ENCODE measurements around the gene OR51T1.
"Not testable (repeated sequence)": the region's sequence is repeated elsewhere in the genome, so short reads cannot be mapped to it uniquely, and the experiment has no call there.

DNA sequence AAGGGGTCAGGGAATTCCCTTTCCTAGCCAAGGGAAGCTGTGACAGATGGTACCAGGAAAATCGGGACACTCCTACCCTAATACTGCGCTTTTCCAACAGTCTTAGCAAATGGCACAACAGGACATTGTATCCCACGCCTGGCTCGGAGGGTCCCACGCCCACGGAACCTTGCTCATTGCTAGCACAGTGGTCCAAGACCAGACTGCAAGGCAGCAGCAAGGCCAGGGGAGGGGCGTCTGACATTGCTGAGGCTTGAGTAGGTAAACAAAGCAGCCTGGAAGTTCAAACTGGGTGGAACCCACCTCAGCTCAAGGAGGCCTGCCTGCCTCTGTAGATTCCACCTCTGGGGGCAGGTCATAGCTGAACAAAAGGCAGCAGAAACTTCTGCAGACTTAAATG lies 27.4 kb upstream of the OR51T1 start:
- TF ChIP-seq, protein P1, sequence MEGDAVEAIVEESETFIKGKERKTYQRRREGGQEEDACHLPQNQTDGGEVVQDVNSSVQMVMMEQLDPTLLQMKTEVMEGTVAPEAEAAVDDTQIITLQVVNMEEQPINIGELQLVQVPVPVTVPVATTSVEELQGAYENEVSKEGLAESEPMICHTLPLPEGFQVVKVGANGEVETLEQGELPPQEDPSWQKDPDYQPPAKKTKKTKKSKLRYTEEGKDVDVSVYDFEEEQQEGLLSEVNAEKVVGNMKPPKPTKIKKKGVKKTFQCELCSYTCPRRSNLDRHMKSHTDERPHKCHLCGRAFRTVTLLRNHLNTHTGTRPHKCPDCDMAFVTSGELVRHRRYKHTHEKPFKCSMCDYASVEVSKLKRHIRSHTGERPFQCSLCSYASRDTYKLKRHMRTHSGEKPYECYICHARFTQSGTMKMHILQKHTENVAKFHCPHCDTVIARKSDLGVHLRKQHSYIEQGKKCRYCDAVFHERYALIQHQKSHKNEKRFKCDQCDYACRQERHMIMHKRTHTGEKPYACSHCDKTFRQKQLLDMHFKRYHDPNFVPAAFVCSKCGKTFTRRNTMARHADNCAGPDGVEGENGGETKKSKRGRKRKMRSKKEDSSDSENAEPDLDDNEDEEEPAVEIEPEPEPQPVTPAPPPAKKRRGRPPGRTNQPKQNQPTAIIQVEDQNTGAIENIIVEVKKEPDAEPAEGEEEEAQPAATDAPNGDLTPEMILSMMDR (IDR thresholded peaks at IDR 0.05): not testable (repeated sequence)
- TF ChIP-seq POLR2AphosphoS5, POLR2A, EP300 (IDR thresholded peaks at IDR 0.05): not testable (repeated sequence)
